Skin epidermis (tissue), 12 donors: Measurements from ENCODE around the gene NTN3.

ENCODE experiments used
- H3K27ac ChIP-seq, 21 experiments: fragments of 200-600 bp; sonication (generic) in 11 of 21; one replicate each; pipeline ENCODE4 v1.5.0; 2020; ENCODE audit warnings: mild to moderate bottlenecking in 3 of 21, inconsistent platforms in 2 of 21, moderate library complexity in 2 of 21
- H3K4me3 ChIP-seq, 7 experiments: fragments of 200-600 bp; sonication (generic) in 2 of 7; one replicate each; pipeline ENCODE4 v1.5.0; 2020; ENCODE audit warnings: inconsistent platforms in 2 of 7, mild to moderate bottlenecking in 2 of 7, moderate library complexity in 1 of 7

Gene NTN3

DNA sequence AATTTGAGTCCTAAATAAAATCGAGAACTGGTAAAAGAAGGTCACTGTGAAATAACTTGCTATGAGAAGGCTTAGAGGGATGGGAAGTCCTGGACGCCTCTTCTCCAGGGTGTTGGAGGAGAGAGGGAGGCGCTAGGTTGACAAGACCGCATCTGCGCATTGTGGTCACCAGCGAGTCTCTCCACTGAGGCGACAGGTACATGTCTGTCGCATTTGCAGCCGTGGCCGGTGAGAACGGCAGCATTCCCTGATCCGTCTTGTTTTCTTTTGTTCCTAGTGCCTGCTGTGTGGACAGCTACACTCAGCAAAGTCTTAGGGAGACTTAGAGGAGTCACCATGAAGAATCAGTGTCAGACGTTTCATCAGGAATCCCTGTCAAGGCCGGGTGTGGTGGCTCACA lies 34.6 kb downstream of the NTN3 start:
- Histone ChIP-seq H3K4me3 (no peak overlapping the region), H3K27ac (no peak overlapping the region)

- peak overlapping the region in 20 of 21 experiments; percentile 7 to 82 (median 50) for H3K27ac ChIP-seq
Observed at GRCh38 chr16:2507052-2507659, 36.1 kb downstream of the NTN3 start.

DNA sequence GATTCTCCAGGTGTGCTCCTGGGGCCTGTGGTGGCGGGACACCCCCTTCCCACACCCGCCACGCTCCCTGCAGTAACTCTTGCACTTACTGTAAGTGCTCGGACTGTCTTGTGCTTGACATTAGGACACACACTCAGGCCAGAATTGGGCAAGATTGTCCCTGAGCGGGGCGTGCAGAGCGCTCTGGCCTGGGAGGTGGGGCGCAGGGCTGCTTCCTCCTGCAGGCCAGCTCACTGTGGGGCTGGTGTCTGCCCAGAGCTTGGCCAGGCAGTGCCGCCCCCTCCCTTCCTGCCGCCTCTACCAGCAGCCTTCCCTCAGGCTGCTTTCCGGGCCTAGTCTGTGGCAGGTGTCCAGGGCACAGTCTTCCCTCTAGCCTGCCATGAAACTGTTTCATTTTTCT lies 36.6 kb downstream of the NTN3 start:
- Histone ChIP-seq H3K4me3 (no peak overlapping the region), H3K27ac (peak overlapping the region in 20 of 21 experiments; percentile 7 to 82 (median 50))

More at GRCh38 chr16:2507052-2507659, 36.1 kb downstream of the NTN3 start:
- H3K4me3 ChIP-seq, result no peak overlapping the region

DNA sequence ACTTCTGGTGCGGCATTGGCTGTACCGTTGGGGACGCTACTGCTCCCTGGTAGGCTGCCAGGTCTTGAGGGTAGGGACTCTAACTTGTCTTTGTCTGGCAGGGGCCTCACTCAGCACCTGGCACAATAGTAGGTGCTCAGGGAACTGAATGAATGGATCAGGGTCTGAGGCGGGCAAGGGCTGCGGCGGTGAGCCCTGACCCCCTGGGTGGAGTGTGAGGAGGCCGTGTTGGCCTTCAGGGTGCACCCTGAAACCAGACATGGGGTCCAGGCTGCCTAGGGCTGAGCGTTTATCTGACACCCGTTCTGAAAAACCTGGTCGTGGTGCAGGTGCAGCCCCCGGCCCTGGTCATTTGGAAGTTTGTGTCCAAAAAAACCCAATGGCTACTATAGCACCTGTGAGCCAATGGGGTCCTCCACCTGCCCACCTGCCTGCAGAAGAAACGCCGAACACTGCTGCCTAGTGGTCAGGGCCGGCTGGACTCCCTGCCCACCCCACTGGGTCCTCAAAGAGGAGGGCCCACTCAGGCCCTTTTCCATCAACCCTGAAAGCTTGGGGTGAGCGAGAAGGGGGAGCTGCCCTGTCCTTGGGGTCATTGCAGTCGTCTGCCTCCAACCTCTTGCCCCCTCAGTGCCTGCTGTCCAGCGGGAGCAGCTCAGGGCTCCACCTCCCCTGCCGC lies 37.8 kb downstream of the NTN3 start:
- Histone ChIP-seq H3K27ac (peak overlapping the region in 4 of 21 experiments; percentile 20 to 81 (median 46)), H3K4me3 (no peak overlapping the region)

DNA sequence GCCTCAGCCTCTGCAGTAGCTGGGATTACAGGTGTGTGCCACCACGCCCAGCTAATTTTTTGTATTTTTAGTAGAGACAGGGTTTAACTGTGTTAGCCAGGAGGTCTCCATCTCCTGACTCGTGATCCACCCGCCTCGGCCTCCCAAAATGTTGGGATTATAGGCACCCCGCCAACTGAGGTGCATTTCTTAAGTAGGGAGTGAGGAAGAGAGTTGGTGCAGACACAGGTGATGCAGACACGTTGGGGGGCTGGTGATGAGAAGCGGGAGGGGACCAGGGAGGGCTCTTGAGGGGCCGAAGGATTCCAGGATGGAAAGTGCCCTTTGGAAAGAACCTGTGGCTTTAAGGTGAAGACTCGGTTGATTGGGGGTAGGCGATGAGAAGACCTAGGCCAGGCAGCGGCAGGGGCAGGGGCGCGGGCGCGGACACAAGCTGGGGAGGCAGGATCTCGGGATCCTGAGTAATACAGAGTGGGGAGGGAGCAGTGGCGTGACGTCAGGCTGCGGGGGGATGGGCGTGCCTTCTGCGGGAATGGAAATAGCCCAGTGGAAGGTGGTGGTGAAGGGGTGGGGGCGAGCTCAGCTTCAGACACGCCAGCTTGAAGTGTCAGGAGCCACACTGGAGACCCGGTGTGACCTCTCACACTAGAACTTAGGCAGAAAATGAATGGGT lies 40.2 kb downstream of the NTN3 start:
- H3K27ac ChIP-seq, result peak overlapping the region in 3 of 21 experiments; percentile 31 to 45 (median 35)
- no peak overlapping the region for H3K4me3 ChIP-seq

GRCh38 chr16:2511996-2512734 lies 41.1 kb downstream of the NTN3 start:
- no peak overlapping the region for H3K4me3 ChIP-seq
- H3K27ac ChIP-seq, result peak overlapping the region in 11 of 21 experiments; percentile 4 to 100 (median 98)

DNA sequence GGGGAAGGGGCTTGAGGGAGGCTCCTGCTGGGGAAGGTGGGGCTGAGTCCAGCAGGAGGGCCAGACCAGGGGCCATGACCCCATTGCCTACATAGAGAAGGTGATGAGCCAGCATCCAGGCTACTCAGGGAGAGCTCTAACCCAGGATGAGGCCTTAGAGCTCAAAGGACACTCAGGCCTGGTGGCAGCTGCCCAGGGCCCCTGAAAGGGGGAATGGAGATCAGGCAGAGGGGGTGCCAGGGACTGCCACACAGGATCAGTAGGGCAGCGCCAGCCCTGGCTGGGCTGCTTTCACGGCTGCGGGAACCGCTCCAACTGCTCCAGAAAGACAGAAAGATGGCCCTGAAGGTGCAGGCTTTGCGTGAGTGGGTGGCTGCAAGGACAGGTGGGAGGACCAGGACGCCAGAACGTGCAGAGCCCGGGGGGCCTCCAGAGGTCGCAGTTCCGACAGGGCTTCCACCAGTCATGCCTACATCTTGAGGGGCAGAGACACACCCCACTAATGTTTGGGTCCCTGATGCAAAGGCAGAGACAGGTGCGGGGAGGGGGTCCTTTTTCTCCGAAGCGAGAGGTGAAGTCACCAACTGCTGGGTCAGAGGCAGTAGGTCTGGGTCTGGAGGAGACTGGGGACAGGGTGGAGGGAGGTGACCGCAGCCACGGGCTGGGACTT lies 41.8 kb downstream of the NTN3 start:
- H3K4me3 ChIP-seq, result peak overlapping the region; percentile 80 to 100 (median 94)
- peak overlapping the region; percentile 4 to 100 (median 99) for H3K27ac ChIP-seq

DNA sequence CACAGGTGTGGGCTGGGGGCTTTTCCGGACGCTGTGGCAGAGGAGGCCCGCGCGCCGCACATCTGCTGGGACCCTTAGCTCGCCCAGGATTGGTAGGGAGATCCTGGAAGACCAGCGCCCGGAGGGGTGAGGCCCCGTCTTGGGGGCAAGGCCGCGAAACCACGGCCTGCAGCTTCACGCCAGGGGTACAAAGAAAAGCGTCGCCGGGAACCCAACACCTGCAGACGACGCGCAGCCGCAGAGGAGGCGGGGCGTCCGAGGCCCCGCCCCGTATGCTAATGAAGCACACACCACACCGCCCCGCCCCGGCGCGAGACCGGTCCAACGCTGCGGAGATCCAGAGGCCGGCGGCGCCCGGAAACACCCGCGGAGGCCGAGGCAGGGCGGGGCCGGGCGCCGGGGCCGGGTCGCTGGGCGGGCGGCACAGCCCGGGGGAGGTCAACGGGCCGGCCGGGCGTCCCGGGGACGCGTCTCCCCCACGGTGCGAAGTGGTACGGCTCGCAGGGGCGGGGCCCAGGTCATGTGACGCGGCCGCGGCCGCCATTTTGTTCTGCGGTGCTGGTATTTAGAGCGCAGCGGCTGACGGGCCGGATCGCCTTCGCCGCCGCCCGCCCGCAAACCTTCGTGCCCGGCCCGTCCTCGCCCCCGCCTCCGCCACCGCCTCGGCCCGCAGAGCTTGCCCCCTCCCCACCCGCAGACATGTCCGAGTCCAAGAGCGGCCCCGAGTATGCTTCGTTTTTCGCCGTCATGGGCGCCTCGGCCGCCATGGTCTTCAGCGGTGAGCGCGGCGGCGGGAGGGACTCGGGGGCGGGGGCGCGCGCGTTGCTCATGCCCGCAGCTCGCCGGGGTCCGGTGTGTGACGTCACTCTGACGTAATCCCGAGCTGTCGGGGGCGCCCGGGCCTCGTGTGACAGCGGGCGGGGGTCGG lies 42.6 kb downstream of the NTN3 start, which contains the start of gene ATP6V0C:
Gene ATP6V0C (plus strand): TSS at position 548 of the 928 bp plus-strand sequence. CDS start 152 bp downstream, at position 700.
- H3K4me3 ChIP-seq, result peak within 1 kb of the TSS; percentile 80 to 100 (median 94)
- H3K27ac ChIP-seq, result peak within 1 kb of the TSS; percentile 94 to 100 (median 99)

DNA sequence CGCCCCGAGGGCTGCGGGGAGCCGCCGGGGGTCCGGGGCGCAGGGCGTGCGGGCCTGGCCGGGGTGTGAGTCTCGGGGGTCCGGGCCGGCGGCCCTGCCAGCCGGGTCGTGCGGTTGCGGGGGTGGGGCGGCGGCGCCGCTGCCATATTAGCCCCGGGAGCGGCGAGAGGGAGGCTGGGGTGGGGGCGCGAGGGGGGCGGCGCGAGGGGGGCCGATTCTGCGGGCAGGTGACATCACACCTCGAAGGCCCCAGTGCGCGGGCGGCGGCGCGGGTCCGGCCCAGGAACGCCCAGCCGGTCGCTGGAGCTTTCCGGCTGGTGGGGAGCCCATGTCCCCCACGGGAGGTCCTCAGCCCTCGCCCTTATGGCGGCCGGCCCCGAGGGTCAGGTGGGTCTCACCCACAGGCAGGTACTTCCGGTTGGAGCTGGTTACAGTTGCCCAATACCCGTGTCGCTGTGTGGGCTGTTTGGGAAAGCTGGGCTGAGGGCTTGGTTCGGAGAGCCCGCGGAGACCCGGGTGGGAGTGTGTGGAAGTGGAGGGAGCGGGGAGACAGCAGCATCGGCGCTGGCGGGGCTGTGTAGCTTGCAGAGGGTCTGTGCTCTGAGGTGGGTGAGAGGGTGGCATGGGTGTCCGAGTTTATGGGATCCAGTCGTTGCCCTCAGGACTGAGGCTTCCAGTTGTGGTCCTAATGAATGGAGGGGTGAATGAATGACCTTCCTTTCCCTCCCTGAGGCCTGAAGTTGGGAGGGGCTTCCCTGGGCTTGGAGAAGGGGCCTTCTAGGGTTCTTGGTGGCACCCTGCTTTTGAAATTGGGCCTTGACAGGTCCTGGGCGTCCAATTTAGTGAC lies 43.5 kb downstream of the NTN3 start:
- peak overlapping the region; percentile 80 to 100 (median 94) for H3K4me3 ChIP-seq
- peak overlapping the region; percentile 94 to 100 (median 99) for H3K27ac ChIP-seq

DNA sequence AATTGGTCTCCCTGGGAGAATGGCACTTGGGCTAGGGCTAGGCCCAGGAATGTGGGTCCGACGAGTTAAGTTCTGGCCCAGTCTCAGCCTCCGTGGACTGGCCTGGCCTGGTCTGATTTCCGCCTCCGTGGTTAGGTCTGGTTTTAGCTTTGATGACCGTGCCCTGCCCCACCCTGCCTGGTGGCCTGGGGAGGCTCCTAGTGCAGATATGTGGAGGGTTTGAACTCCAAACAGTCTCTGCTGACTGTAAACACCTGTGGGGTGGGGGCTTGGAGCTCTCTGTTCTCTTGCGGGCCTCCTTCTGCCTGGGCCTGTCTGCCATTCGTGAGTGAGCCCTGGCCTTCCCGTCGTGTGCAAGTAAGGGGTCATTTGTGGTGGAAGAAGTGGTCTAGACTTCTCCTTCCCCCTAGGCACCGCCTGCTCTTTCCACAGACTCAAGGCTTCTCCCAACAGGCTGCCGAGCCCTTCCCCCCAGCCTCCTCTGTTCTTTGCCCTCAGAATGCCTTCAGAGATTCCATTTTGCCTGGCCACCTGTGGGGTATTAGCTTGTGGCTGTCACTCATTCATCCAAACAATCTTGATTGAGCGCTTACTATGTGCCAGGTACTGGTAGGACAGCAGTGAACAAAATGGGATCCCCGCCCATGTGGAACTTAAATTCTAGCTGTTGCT lies 44.2 kb downstream of the NTN3 start:
- peak overlapping the region; percentile 80 to 100 (median 94) for H3K4me3 ChIP-seq
- H3K27ac ChIP-seq, result peak overlapping the region; percentile 94 to 100 (median 99)

DNA sequence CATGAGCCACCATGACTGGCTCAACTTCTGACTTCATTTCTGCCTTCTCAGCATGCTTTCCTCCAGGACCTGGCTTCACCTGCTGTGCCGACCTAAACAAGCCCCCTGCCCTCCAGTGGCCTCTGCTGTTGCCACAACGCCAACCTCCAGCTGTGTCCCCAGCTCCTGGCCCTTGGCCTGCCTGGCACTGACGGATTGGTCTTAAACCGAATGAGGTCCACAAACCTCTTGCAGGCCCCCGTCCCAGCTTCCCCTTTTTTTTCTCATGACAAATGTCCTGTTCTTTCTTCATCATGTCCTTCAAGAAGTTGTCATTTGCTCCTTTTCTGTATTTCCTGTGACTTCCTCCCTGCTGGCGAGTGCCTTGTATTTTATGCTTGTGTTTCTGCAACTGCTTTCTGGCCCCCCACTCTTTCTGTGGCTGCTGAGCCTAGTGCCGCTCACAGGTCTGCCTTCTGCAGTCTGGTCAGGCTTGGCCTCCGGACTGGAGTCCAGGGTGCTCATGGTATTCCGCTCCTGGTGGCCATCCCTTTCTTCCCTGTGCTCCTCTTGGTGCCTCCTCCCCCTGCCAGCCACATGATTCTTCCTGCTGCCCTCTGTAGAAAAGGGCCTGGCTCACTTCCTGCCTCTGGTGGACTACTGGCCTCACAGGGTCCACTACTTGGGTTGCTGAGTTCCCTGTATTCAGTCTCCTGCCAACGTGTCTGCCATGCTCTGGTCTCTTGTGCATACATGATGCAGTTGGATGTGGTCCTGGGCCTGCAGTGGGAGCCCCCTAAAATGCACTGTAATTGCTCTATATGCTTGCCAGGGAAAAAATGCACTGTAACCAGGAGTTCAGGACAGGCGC lies 45.5 kb downstream of the NTN3 start:
- peak overlapping the region in 4 of 7 experiments; percentile 8 to 100 (median 56) for H3K4me3 ChIP-seq
- H3K27ac ChIP-seq, result peak overlapping the region in 19 of 21 experiments; percentile 10 to 100 (median 98)

DNA sequence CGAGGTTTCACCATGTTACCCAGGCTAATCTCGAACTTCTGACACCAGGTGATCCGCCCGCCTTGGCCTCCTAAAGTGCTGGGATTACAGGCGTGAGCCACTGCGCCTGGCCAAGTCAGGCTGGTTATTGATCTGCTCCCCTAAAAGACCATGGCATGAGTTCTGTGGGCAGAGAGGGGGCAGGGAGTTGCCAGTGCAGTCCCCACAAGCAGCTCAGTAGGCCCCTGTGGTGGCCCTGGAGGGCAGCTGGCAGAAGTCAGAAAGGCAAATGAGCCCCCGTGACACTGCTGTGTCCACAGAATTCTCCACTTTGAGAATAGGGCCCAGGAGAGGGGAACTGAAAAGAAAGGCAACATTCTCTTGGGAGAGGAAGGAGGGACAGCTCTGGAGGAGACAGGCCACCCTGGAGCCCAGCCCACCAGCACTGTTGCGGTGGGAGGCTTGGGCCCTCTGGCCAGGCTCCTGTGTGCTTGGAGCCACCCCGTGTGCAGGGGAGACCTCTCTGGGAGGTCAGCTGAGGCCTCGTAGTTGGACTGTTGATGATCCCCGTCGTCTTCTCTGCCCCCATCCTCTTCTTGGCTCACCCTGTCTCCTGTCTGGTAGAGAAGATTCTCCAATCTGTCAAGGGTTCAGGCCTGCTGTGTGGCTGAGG lies 47.0 kb downstream of the NTN3 start:
- no peak overlapping the region for H3K4me3 ChIP-seq
- peak overlapping the region in 14 of 21 experiments; percentile 15 to 99 (median 80) for H3K27ac ChIP-seq

DNA sequence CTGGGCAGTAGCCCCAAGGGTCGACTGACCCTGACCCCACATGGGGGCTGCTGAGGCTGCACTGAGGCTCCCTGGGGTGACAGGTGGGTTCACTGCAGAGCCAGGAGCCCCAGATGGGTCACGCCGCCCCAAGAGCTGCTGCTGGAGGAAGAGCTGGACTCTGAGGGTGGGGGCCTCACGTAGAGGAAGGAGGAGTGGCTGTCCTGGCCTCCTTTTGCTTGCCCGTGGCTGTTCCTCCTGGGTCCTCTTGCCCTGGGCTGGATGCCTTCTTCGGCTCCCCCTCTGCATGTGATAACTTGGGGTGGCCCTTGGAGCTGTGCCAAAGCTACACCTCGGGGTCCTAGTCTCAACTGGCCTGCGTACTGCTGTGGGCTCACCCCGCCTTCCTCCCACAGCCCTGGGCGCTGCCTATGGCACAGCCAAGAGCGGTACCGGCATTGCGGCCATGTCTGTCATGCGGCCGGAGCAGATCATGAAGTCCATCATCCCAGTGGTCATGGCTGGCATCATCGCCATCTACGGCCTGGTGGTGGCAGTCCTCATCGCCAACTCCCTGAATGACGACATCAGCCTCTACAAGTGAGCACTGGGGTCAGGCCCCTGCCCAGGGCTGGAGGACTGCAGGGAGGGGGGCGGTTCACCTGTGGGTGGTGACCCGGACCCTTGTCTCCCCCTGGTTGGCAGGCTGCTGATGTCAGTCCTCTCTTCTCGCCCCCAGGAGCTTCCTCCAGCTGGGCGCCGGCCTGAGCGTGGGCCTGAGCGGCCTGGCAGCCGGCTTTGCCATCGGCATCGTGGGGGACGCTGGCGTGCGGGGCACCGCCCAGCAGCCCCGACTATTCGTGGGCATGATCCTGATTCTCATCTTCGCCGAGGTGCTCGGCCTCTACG lies 48.0 kb downstream of the NTN3 start:
- peak overlapping the region in 19 of 21 experiments; percentile 48 to 99 (median 80) for H3K27ac ChIP-seq
- H3K4me3 ChIP-seq, result peak overlapping the region in 2 of 7 experiments; percentile 63 to 73

GRCh38 chr16:2519711-2520080 lies 48.6 kb downstream of the NTN3 start:
- Histone ChIP-seq H3K4me3 (peak overlapping the region; percentile 51 to 79 (median 63)), H3K27ac (peak overlapping the region in 20 of 21 experiments; percentile 6 to 99 (median 79))
